Measurements from ENCODE around the gene FBLN5. TPM values are rescaled to one million over a fixed set of nuclear protein-coding genes. Genes with fewer than 3 reads are reported as not detected.

Gene FBLN5
- total and polyA plus RNA-seq, 4 donors, result 3.9 to 21.8 (median 14.8) TPM

DNA sequence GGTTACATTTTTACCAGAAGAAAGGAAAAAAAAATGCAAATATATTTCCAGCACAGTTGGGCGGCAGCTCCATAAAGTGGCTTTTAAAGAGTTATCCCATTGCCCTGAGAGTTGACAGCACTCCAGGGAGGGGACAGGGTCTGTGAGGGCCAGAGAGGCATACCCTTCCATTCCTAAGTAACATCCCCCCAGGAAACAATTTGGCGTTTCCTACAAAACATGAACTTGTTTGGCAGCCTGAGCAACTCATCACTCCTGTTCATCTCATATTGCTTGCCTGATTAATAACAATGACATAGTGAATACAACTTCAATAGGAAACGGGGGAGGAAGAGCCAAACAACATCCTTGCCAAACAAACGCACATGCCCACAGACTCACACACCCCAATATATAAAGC, 103.5 kb downstream of the FBLN5 start:
- no peak overlapping the region for H3K9ac ChIP-seq (ENCODE audit: low read depth in 1 of 2, low read length in 2 of 2)
- TF ChIP-seq, protein P1, sequence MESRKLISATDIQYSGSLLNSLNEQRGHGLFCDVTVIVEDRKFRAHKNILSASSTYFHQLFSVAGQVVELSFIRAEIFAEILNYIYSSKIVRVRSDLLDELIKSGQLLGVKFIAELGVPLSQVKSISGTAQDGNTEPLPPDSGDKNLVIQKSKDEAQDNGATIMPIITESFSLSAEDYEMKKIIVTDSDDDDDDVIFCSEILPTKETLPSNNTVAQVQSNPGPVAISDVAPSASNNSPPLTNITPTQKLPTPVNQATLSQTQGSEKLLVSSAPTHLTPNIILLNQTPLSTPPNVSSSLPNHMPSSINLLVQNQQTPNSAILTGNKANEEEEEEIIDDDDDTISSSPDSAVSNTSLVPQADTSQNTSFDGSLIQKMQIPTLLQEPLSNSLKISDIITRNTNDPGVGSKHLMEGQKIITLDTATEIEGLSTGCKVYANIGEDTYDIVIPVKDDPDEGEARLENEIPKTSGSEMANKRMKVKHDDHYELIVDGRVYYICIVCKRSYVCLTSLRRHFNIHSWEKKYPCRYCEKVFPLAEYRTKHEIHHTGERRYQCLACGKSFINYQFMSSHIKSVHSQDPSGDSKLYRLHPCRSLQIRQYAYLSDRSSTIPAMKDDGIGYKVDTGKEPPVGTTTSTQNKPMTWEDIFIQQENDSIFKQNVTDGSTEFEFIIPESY (IDR thresholded peaks at IDR 0.05), result no peak
- TF ChIP-seq, protein P2, sequence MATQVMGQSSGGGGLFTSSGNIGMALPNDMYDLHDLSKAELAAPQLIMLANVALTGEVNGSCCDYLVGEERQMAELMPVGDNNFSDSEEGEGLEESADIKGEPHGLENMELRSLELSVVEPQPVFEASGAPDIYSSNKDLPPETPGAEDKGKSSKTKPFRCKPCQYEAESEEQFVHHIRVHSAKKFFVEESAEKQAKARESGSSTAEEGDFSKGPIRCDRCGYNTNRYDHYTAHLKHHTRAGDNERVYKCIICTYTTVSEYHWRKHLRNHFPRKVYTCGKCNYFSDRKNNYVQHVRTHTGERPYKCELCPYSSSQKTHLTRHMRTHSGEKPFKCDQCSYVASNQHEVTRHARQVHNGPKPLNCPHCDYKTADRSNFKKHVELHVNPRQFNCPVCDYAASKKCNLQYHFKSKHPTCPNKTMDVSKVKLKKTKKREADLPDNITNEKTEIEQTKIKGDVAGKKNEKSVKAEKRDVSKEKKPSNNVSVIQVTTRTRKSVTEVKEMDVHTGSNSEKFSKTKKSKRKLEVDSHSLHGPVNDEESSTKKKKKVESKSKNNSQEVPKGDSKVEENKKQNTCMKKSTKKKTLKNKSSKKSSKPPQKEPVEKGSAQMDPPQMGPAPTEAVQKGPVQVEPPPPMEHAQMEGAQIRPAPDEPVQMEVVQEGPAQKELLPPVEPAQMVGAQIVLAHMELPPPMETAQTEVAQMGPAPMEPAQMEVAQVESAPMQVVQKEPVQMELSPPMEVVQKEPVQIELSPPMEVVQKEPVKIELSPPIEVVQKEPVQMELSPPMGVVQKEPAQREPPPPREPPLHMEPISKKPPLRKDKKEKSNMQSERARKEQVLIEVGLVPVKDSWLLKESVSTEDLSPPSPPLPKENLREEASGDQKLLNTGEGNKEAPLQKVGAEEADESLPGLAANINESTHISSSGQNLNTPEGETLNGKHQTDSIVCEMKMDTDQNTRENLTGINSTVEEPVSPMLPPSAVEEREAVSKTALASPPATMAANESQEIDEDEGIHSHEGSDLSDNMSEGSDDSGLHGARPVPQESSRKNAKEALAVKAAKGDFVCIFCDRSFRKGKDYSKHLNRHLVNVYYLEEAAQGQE (IDR thresholded peaks at IDR 0.05), result no peak
- no peak for TF ChIP-seq RXRA (IDR thresholded peaks at IDR 0.05)
- TF ChIP-seq, protein P3, sequence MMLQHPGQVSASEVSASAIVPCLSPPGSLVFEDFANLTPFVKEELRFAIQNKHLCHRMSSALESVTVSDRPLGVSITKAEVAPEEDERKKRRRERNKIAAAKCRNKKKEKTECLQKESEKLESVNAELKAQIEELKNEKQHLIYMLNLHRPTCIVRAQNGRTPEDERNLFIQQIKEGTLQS (IDR thresholded peaks at IDR 0.05), result no peak
- TF ChIP-seq, protein P4, sequence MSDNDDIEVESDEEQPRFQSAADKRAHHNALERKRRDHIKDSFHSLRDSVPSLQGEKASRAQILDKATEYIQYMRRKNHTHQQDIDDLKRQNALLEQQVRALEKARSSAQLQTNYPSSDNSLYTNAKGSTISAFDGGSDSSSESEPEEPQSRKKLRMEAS (IDR thresholded peaks at IDR 0.05), result no peak
- no peak for TF ChIP-seq FOXA2 (IDR thresholded peaks at IDR 0.05)
- no peak for TF ChIP-seq HNF4G (IDR thresholded peaks at IDR 0.05)
- no peak for TF ChIP-seq HNF4A (conservative IDR thresholded peaks at IDR 0.05)
- TF ChIP-seq GABPA (IDR thresholded peaks at IDR 0.05 in 1 of 2, conservative IDR thresholded peaks at IDR 0.05 in 1 of 2), result no peak
- no peak for TF ChIP-seq RAD21 (IDR thresholded peaks at IDR 0.05)
- TF ChIP-seq SP1 (IDR thresholded peaks at IDR 0.05), result no peak
- TF ChIP-seq, protein P5, sequence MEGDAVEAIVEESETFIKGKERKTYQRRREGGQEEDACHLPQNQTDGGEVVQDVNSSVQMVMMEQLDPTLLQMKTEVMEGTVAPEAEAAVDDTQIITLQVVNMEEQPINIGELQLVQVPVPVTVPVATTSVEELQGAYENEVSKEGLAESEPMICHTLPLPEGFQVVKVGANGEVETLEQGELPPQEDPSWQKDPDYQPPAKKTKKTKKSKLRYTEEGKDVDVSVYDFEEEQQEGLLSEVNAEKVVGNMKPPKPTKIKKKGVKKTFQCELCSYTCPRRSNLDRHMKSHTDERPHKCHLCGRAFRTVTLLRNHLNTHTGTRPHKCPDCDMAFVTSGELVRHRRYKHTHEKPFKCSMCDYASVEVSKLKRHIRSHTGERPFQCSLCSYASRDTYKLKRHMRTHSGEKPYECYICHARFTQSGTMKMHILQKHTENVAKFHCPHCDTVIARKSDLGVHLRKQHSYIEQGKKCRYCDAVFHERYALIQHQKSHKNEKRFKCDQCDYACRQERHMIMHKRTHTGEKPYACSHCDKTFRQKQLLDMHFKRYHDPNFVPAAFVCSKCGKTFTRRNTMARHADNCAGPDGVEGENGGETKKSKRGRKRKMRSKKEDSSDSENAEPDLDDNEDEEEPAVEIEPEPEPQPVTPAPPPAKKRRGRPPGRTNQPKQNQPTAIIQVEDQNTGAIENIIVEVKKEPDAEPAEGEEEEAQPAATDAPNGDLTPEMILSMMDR (IDR thresholded peaks at IDR 0.05; ENCODE audit: low read depth, low read length, missing input control), result no peak
- no peak for TF ChIP-seq NR2F2 (IDR thresholded peaks at IDR 0.05)
- TF ChIP-seq FOXA1 (IDR thresholded peaks at IDR 0.05), result no peak
- TF ChIP-seq JUND (IDR thresholded peaks at IDR 0.05), result no peak
- no peak for TF ChIP-seq EGR1 (IDR thresholded peaks at IDR 0.05; ENCODE audit: low read depth in 2 of 2)
- H3K36me3 ChIP-seq (ENCODE audit: control insufficient read depth in 4 of 4, insufficient read depth in 3 of 4, low read depth in 1 of 4, low read length in 3 of 4), result no peaks in the 10 kb centered on the region
- no peaks in the 10 kb centered on the region for H3K4me1 ChIP-seq (ENCODE audit: control insufficient read depth in 4 of 4, insufficient read depth in 4 of 4, low read length in 3 of 4)
- H3K27ac ChIP-seq (ENCODE audit: low read depth in 1 of 2, low read length in 2 of 2), result no peak overlapping the region
- no peaks in the 10 kb centered on the region for H3K9me3 ChIP-seq (ENCODE audit: control insufficient read depth in 4 of 4, low read length in 3 of 4)
- H3K4me3 ChIP-seq (ENCODE audit: low read depth in 1 of 3, low read length in 3 of 3), result no peak overlapping the region
- 83% methylated on average over 4 of the region's 4 CpGs for WGBS
- no peak for DNase-seq (ENCODE audit: low spot score)
- no peaks in the 10 kb centered on the region for H3K27me3 ChIP-seq (ENCODE audit: control insufficient read depth in 4 of 4, insufficient read depth in 4 of 4, low read length in 3 of 4)

- 86% methylated on average over 4 of the region's 4 CpGs for WGBS
- TF ChIP-seq RXRA (IDR thresholded peaks at IDR 0.05) (no peak), FOXA1 (IDR thresholded peaks at IDR 0.05) (no peak), SP1 (IDR thresholded peaks at IDR 0.05) (no peak), EGR1 (IDR thresholded peaks at IDR 0.05; ENCODE audit: low read depth in 2 of 2) (no peak), RAD21 (IDR thresholded peaks at IDR 0.05) (no peak), NR2F2 (IDR thresholded peaks at IDR 0.05) (no peak), YY1 (IDR thresholded peaks at IDR 0.05) (no peak)
- TF ChIP-seq, protein P3 (IDR thresholded peaks at IDR 0.05), result no peak
- TF ChIP-seq, protein P5 (IDR thresholded peaks at IDR 0.05; ENCODE audit: low read depth, low read length, missing input control), result no peak
- TF ChIP-seq, protein P2 (IDR thresholded peaks at IDR 0.05), result no peak
- TF ChIP-seq, protein P4 (IDR thresholded peaks at IDR 0.05), result no peak
Observed at GRCh38 chr14:91843437-91843836, 104.1 kb downstream of the FBLN5 start.

More at GRCh38 chr14:91843437-91843836, 104.1 kb downstream of the FBLN5 start:
- Histone ChIP-seq H3K9me3 (ENCODE audit: control insufficient read depth in 4 of 4, low read length in 3 of 4) (no peaks in the 10 kb centered on the region), H3K36me3 (ENCODE audit: control insufficient read depth in 4 of 4, insufficient read depth in 3 of 4, low read depth in 1 of 4, low read length in 3 of 4) (no peaks in the 10 kb centered on the region), H3K27me3 (ENCODE audit: control insufficient read depth in 4 of 4, insufficient read depth in 4 of 4, low read length in 3 of 4) (no peaks in the 10 kb centered on the region), H3K9ac (ENCODE audit: low read depth in 1 of 2, low read length in 2 of 2) (no peak overlapping the region), H3K4me3 (ENCODE audit: low read depth in 1 of 3, low read length in 3 of 3) (no peak overlapping the region), H3K27ac (ENCODE audit: low read depth in 1 of 2, low read length in 2 of 2) (no peak overlapping the region), H3K4me1 (ENCODE audit: control insufficient read depth in 4 of 4, insufficient read depth in 4 of 4, low read length in 3 of 4) (no peaks in the 10 kb centered on the region)
- no peak for DNase-seq (ENCODE audit: low spot score)

Measured in liver (tissue), 9 donors.